Colonic mucosa (tissue), 4 donors: ENCODE results near the gene COL23A1. TPM values are rescaled to one million over a fixed set of nuclear protein-coding genes. Genes with fewer than 3 reads are reported as not detected.
"Not testable (repeated sequence)": the region's sequence is repeated elsewhere in the genome, so short reads cannot be mapped to it uniquely, and the experiment has no call there.

Source experiments
- DNase-seq: peaks from one replicate; pipeline ENCODE4 v3.0.0-alpha.2; 2020
- H3K27ac ChIP-seq: fragments of 200-600 bp; one replicate; pipeline ENCODE4 v1.8.0; 2021
- H3K27me3 ChIP-seq: fragments of 200-600 bp; one replicate; pipeline ENCODE4 v1.8.0; 2021
- H3K36me3 ChIP-seq: fragments of 200-600 bp; one replicate; pipeline ENCODE4 v1.8.0; 2021
- H3K4me1 ChIP-seq: fragments of 200-600 bp; one replicate; pipeline ENCODE4 v1.8.0; 2021; ENCODE audit warnings: mild to moderate bottlenecking
- H3K4me3 ChIP-seq: fragments of 200-600 bp; one replicate; pipeline ENCODE4 v1.8.0; 2021
- H3K9ac ChIP-seq, 2 donors: one replicate each; pipeline ENCODE4 v1.7.0; 2013; ENCODE audit warnings: control low read depth in 2 of 2, low read depth in 2 of 2, low read length in 2 of 2
- H3K9me3 ChIP-seq: fragments of 200-600 bp; one replicate; pipeline ENCODE4 v1.8.0; 2021
- CTCF ChIP-seq: fragments of 200-600 bp; IDR thresholded peaks from one replicate; pipeline ENCODE4 v1.8.0; 2022; ENCODE audit warnings: antibody characterized with exemption, mild to moderate bottlenecking
- intact Hi-C: fragments of 100-400 bp; cut with DNase I; formaldehyde crosslinking; loops from one replicate; pipeline ENCODE4 v1.14.1; 2022
- total RNA-seq, 2 donors: library from RNA; stranded (reverse); fragmentation: NEBNext Ultra II Directional in 1 of 2; extraction: Animal tissue kit (Norgen Biotek cat#: 25700) in 1 of 2; gene quantifications; one replicate each; pipeline ENCODE4 v1.2.1, GENCODE V29; 2021
- donor health status: healthy.
- donor health status: DM: no; HTN: no; CAD: no.
- donor health status: DM: no; HTN: no; CAD: no.

Gene COL23A1
- total RNA-seq, 2 donors from 2014 or later, result 0.37 to 0.49 TPM

GRCh38 chr5:178370102-178370501 is 220.1 kb downstream of the COL23A1 start:
- no peak overlapping the region for H3K9ac ChIP-seq
- H3K27ac ChIP-seq, result no peak overlapping the region
- no peak for DNase-seq
- no peak overlapping the region for H3K4me3 ChIP-seq
- no peaks in the 10 kb centered on the region for H3K36me3 ChIP-seq
- no peaks in the 10 kb centered on the region for H3K4me1 ChIP-seq
- no peaks in the 10 kb centered on the region for H3K9me3 ChIP-seq
- intact Hi-C loops, result no loop called here
- no peaks in the 10 kb centered on the region for H3K27me3 ChIP-seq
- no peak for TF ChIP-seq CTCF

GRCh38 chr5:178369469-178369868 is 220.7 kb downstream of the COL23A1 start:
- H3K9me3 ChIP-seq, H3K4me1 ChIP-seq, H3K27me3 ChIP-seq, H3K9ac ChIP-seq, H3K27ac ChIP-seq, intact Hi-C loops, H3K4me3 ChIP-seq, H3K36me3 ChIP-seq, DNase-seq: not testable (repeated sequence)

GRCh38 chr5:178368716-178369300 is 221.4 kb downstream of the COL23A1 start:
- intact Hi-C loops, result no loop called here
- no peak for TF ChIP-seq CTCF
- no peak overlapping the region for H3K27ac ChIP-seq
- no peak overlapping the region for H3K4me3 ChIP-seq
- H3K4me1 ChIP-seq, result no peaks in the 10 kb centered on the region
- no peak for DNase-seq
- H3K36me3 ChIP-seq, result no peaks in the 10 kb centered on the region
- H3K27me3 ChIP-seq, result no peaks in the 10 kb centered on the region
- no peaks in the 10 kb centered on the region for H3K9me3 ChIP-seq
- H3K9ac ChIP-seq, result no peak overlapping the region

- no peaks in the 10 kb centered on the region for H3K4me1 ChIP-seq
- H3K27ac ChIP-seq, result no peak overlapping the region
- no peak for DNase-seq
- intact Hi-C loops, result no loop called here
- no peak for TF ChIP-seq CTCF
- H3K9me3 ChIP-seq, result no peaks in the 10 kb centered on the region
- no peak overlapping the region for H3K9ac ChIP-seq
- H3K4me3 ChIP-seq, result no peak overlapping the region
- H3K27me3 ChIP-seq, result no peaks in the 10 kb centered on the region
- H3K36me3 ChIP-seq, result no peaks in the 10 kb centered on the region
Measured at GRCh38 chr5:178368274-178368673, 221.9 kb downstream of the COL23A1 start.

GRCh38 chr5:178367736-178368120 is 222.5 kb downstream of the COL23A1 start:
- TF ChIP-seq CTCF, result no peak
- intact Hi-C loops, result no loop called here
- DNase-seq, result no peak

GRCh38 chr5:178366998-178367735 is 223.0 kb downstream of the COL23A1 start:
- intact Hi-C loops, result no loop called here
- no peak for TF ChIP-seq CTCF
- Histone ChIP-seq H3K4me1 (no peaks in the 10 kb centered on the region), H3K27me3 (no peaks in the 10 kb centered on the region), H3K36me3 (no peaks in the 10 kb centered on the region), H3K4me3 (no peak overlapping the region), H3K9me3 (no peaks in the 10 kb centered on the region), H3K27ac (no peak overlapping the region), H3K9ac (no peak overlapping the region)
- DNase-seq, result no peak

More at GRCh38 chr5:178367736-178368120, 222.5 kb downstream of the COL23A1 start:
- Histone ChIP-seq H3K4me1 (no peaks in the 10 kb centered on the region), H3K36me3 (no peaks in the 10 kb centered on the region), H3K9ac (no peak overlapping the region), H3K27me3 (no peaks in the 10 kb centered on the region), H3K4me3 (no peak overlapping the region), H3K27ac (no peak overlapping the region), H3K9me3 (no peaks in the 10 kb centered on the region)
